H1 (cell line): ENCODE measurements around the gene NLRC3. TPM values are rescaled to one million over a fixed set of nuclear protein-coding genes. Genes with fewer than 3 reads are reported as not detected.

Experiments used
- RAD21 ChIP-seq, 2 experiments: IDR thresholded peaks in 1 of 2; conservative IDR thresholded peaks in 1 of 2; 2 replicates each; pipeline ENCODE4 v1.6.1; 2011; ENCODE audit warnings: low read depth in 2 of 2, low read length in 2 of 2, improper control_type of control experiment in 1 of 2, inconsistent platforms in 1 of 2, mild to moderate bottlenecking in 1 of 2, moderate library complexity in 1 of 2
- polyA plus RNA-seq, 7 experiments: library from polyadenylated mRNA; depleted of rRNA in 3 of 7; stranded (reverse) in 5 of 7; unstranded in 2 of 7; fragments of >200 nt in 5 of 7; fragments of 200-250 nt in 2 of 7; gene quantifications; 1 replicate in 5 of 7; 2 replicates in 1 of 7; 4 replicates in 1 of 7; pipeline versions ENCODE4 v1.2.1 to v1.2.3, GENCODE V29; 2011 to 2013; ENCODE audit warnings: missing spikeins in 2 of 7, mixed read lengths in 2 of 7
- total RNA-seq: library from RNA; stranded (reverse); fragmentation: NEBNext Ultra II Directional; extraction: Animal tissue kit (Norgen Biotek cat#: 25700); gene quantifications from 2 replicates; pipeline ENCODE4 v1.2.1, GENCODE V29; 2021

Gene NLRC3
- total and polyA plus RNA-seq, 2 of the 8 experiments (the other 6 are each of a cell fraction or from before 2014, with no cell fraction given): 0.18 to 0.20 TPM

DNA sequence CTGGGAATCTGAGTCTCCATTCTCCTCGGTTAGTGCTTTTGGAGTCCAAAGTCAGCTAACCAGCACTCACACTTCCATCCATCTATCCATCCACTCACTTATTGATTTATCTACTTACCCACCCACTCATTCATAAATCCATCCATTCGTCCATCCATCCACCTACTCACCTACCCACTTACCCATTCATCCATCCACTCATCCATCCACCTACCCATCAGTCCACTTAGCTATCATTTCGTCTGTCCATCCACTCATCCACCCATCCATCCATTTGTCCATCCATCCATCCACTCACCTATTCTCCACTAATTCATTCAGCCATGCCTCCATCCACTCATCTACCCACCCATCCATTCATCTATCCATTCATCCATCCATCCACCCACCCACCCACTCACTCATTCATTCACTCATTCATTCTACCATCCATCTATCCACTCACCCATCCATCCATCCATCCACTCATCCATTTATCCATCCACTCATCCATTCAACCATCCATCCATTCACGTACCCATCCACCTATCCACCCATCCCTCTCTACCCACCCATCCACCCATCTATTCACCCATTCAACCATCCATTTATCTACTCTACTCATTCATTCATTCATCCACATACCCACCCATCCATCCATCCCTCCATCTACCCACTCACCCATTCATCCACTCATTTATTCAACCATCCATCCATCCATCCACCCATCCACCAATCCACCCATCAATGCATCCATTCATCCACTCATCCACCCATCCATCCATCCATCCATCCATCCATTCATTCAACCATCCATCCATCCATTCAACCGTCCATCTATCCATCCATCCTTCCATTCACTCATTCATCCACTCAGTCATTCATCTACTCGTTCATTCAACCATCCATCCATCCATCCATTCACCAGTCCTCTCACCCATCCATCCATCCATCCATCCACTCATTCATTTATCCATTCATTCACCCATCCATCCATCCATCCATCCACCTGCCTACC is 26.1 kb downstream of the NLRC3 start (continued):
- TF ChIP-seq RAD21 (IDR thresholded peaks at IDR 0.05 in 1 of 2, conservative IDR thresholded peaks at IDR 0.05 in 1 of 2; ENCODE audit: low read depth in 2 of 2, low read length in 2 of 2): no peak
